ENCODE measurements around the gene KIF1B. TPM values are rescaled to one million over a fixed set of nuclear protein-coding genes. Genes with fewer than 3 reads are reported as not detected.

The KIF1B gene
- total and polyA plus RNA-seq, 10 of the 15 experiments (the other 5 are each of a cell fraction or from before 2014, with no cell fraction given) = 2.1 to 16.5 (median 8.7) TPM

- CTCF ChIA-PET = no interaction called here
- DNase-seq (ENCODE audit: low read depth, low spot score) (no peak), FAIRE-seq (no peak), ATAC-seq (no peak)
- Histone ChIP-seq H3K4me3 (no peak overlapping the region), H3K36me3 (ENCODE audit: control insufficient read depth in 2 of 2, insufficient read depth in 2 of 2, low read length in 1 of 2) (peaks cover 0 to 2% of the 10 kb centered on the region in 2 experiments; a peak in 1 of 4 replicates), H3K9ac (ENCODE audit: control insufficient read depth, insufficient read depth, low read length) (no peak overlapping the region), H4K20me1 (ENCODE audit: control insufficient read depth, insufficient read depth) (no peaks in the 10 kb centered on the region), H2AFZ (ENCODE audit: control insufficient read depth, low read depth, low read length) (no peak overlapping the region), H3K27me3 (replicated peaks in 1 of 2; ENCODE audit: control insufficient read depth in 2 of 2, insufficient read depth in 2 of 2, low read length in 1 of 2) (no peaks in the 10 kb centered on the region), H3K79me2 (ENCODE audit: control insufficient read depth, insufficient read depth, low read length) (no peaks in the 10 kb centered on the region), H3K4me2 (ENCODE audit: control insufficient read depth, insufficient read depth) (no peak overlapping the region), H3K27ac (ENCODE audit: control insufficient read depth, insufficient read depth) (no peak overlapping the region), H3K4me1 (ENCODE audit: control insufficient read depth, insufficient read depth, low read length) (no peaks in the 10 kb centered on the region), H3K9me3 (replicated peaks; ENCODE audit: control insufficient read depth, insufficient read depth, low read length) (no peaks in the 10 kb centered on the region)
- in situ Hi-C loops (cut with MboI) (no loop called here), intact Hi-C loops (cut with micrococcal nuclease; ENCODE audit: unreplicated experiment) (no loop called here)
- 55% methylated on average over 3 of the region's 3 CpGs for WGBS (ENCODE audit: insufficient coverage, insufficient replicate concordance, low lambda C conversion rate, missing lambda C conversion rate)
- no peak for TF ChIP-seq ATF7 (IDR thresholded peaks at IDR 0.05; ENCODE audit: low read depth)
- no peak for TF ChIP-seq SMC3 (IDR thresholded peaks at IDR 0.05; ENCODE audit: borderline replicate concordance, low read length)
- TF ChIP-seq, protein P1, sequence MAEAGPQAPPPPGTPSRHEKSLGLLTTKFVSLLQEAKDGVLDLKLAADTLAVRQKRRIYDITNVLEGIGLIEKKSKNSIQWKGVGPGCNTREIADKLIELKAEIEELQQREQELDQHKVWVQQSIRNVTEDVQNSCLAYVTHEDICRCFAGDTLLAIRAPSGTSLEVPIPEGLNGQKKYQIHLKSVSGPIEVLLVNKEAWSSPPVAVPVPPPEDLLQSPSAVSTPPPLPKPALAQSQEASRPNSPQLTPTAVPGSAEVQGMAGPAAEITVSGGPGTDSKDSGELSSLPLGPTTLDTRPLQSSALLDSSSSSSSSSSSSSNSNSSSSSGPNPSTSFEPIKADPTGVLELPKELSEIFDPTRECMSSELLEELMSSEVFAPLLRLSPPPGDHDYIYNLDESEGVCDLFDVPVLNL (IDR thresholded peaks at IDR 0.05; ENCODE audit: low read depth, low read length) = no peak
- BruUV-seq (replicated peaks) = no TSS peak
- RAD21 ChIA-PET (ENCODE audit: unreplicated experiment) = no interaction called here
- POLR2A ChIA-PET = interaction anchor here (0.6 to 1.2 kb wide), 2 partner anchors 12 to 192 kb away, joined by 3 to 4 read pairs; no protein-coding TSS in a partner anchor
- SMC1A ChIA-PET (ENCODE audit: uncharacterized antibody, unreplicated experiment) = no interaction called here
Measured at GRCh38 chr1:10263450-10264082, 53.2 kb downstream of the KIF1B start.

DNA sequence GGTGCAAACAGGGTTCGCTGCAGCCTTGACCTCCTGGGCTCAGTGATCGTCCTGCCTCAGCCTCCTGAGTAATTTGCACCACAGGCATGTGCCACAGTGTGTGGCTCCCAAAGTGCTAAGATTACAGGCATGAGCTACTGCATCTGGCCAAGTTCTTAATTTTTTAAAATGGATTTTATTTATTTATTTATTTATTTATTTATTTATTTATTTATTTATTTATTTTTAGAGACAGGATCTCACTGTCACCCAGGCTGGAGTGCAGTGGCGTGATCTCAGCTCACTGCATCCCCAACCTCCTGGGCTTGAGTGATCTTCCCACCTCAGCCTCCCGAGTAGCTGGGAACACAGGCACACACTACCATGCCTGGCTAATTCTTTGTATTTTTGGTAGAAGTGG lies 54.7 kb downstream of the KIF1B start:
- Histone ChIP-seq H4K20me1 (ENCODE audit: control insufficient read depth, insufficient read depth) (no peaks in the 10 kb centered on the region), H3K4me2 (ENCODE audit: control insufficient read depth, insufficient read depth) (no peak overlapping the region), H3K9ac (ENCODE audit: control insufficient read depth, insufficient read depth, low read length) (no peak overlapping the region), H3K79me2 (ENCODE audit: control insufficient read depth, insufficient read depth, low read length) (no peaks in the 10 kb centered on the region), H2AFZ (ENCODE audit: control insufficient read depth, low read depth, low read length) (no peak overlapping the region), H3K27me3 (replicated peaks in 1 of 2; ENCODE audit: control insufficient read depth in 2 of 2, insufficient read depth in 2 of 2, low read length in 1 of 2) (no peaks in the 10 kb centered on the region), H3K4me1 (ENCODE audit: control insufficient read depth, insufficient read depth, low read length) (no peaks in the 10 kb centered on the region), H3K27ac (ENCODE audit: control insufficient read depth, insufficient read depth) (no peak overlapping the region), H3K36me3 (ENCODE audit: control insufficient read depth in 2 of 2, insufficient read depth in 2 of 2, low read length in 1 of 2) (no peaks in the 10 kb centered on the region), H3K4me3 (no peak overlapping the region), H3K9me3 (replicated peaks; ENCODE audit: control insufficient read depth, insufficient read depth, low read length) (no peaks in the 10 kb centered on the region)
- ChIA-PET RAD21 (ENCODE audit: unreplicated experiment) (interaction anchor here (1.0 kb wide), 1 partner anchor 55 kb away, joined by 3 read pairs; the partner anchor contains the start of gene KIF1B), POLR2A (interaction anchor here (0.6 kb wide), 1 partner anchor 411 kb away, joined by 7 read pairs; no protein-coding TSS in a partner anchor), CTCF (no interaction called here), SMC1A (ENCODE audit: uncharacterized antibody, unreplicated experiment) (interaction anchor here (0.6 to 1.4 kb wide), 2 partner anchors 9 to 32 kb away, joined by 3 read pairs; no protein-coding TSS in a partner anchor)
- no peak for ATAC-seq
- no TSS peak for BruUV-seq (replicated peaks)
- FAIRE-seq = no peak
- intact Hi-C loops (cut with micrococcal nuclease; ENCODE audit: unreplicated experiment) = no loop called here
- DNase-seq (ENCODE audit: low read depth, low spot score) = no peak
- in situ Hi-C loops (cut with MboI) = no loop called here
- 82% methylated on average over 4 of the region's 4 CpGs for WGBS (ENCODE audit: insufficient coverage, insufficient replicate concordance, low lambda C conversion rate, missing lambda C conversion rate)
- TF ChIP-seq REST (IDR thresholded peaks at IDR 0.05; ENCODE audit: low read depth, low read length) (no peak), RAD51 (IDR thresholded peaks at IDR 0.05) (no peak), ZNF24 (IDR thresholded peaks at IDR 0.05) (no peak), TBL1XR1 (IDR thresholded peaks at IDR 0.05; ENCODE audit: low read depth, low read length) (no peak), MTA3 (IDR thresholded peaks at IDR 0.05; ENCODE audit: borderline replicate concordance, low read length) (no peak), SMAD5 (IDR thresholded peaks at IDR 0.05; ENCODE audit: low read depth) (no peak)
